K562 (cell line): ENCODE data around the gene BMPR2.

Experiments used
- EZH2 ChIP-seq: IDR thresholded peaks from 2 replicates; pipeline ENCODE4 v1.6.1; 2012; ENCODE audit warnings: low read depth, mild to moderate bottlenecking, inconsistent platforms, low read length, borderline replicate concordance
- FOXM1 ChIP-seq, 2 experiments: fragments of 450-650 bp in 1 of 2; sonication (generic) in 1 of 2; formaldehyde crosslinking in 1 of 2; IDR thresholded peaks; 2 replicates each; pipeline versions ENCODE4 v1.6.1 to v1.9.0; 2017 to 2022; ENCODE audit warnings: low read depth in 2 of 2, mild to moderate bottlenecking in 2 of 2, missing genetic modification reagents in 1 of 2, moderate library complexity in 1 of 2
- KLF13 ChIP-seq: fragments of 450-650 bp; IDR thresholded peaks from 2 replicates; pipeline ENCODE4 v1.6.1; 2016; ENCODE audit warnings: missing genetic modification characterization, low read depth, mild to moderate bottlenecking, missing compliant biosample characterization, moderate library complexity, borderline replicate concordance
- NR1H2 ChIP-seq: sonication (generic); formaldehyde crosslinking; IDR thresholded peaks from 2 replicates; pipeline ENCODE4 v1.4.0; 2020; ENCODE audit warnings: mild to moderate bottlenecking, missing genetic modification reagents
- PCBP1 ChIP-seq: fragments of 200-400 bp; formaldehyde crosslinking; IDR thresholded peaks from 2 replicates; pipeline ENCODE4 v1.6.1; 2018; ENCODE audit warnings: mild to moderate bottlenecking, low read depth, low read length; ENCODE audit not compliant: poor library complexity, severe bottlenecking
- SLC30A9 ChIP-seq: fragments of 250-450 bp; sonication (Bioruptor Pico); IDR thresholded peaks from 2 replicates; pipeline ENCODE4 v1.8.0; 2022; ENCODE audit warnings: mild to moderate bottlenecking, moderate library complexity

- TF ChIP-seq FOXM1 (IDR thresholded peaks at IDR 0.05; ENCODE audit: low read depth) (no peak), FOXM1 (CRISPR knock-in tag; IDR thresholded peaks at IDR 0.05; ENCODE audit: low read depth) (no peak), EZH2 (no peak), NR1H2 (CRISPR knock-in tag) (no peak), KLF13 (tag) (no peak), PCBP1 (no peak), SLC30A9 (CRISPR knock-in tag) (no peak)
Observed at GRCh38 chr2:202490479-202490878, 114.4 kb downstream of the BMPR2 start.
